ENCODE measurements around the gene TRIM5.

The TRIM5 gene

DNA sequence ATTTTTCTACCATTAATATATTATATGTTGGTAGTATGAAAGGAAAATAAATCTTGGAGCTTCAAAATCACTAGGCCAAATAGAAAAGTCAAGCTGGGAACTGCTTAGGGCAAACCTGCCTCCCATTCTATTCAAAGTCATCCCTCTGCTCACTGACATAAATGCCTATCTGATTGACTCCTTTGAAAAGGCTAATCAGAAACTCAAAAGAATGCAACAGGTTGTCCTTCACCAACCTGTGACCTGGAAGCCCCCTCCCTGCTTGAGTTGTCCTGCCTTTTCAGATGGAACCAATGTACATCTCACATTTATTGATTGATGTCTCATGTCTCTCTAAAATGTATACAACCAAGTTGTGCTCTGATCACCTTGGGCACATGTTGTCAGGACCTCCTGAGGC lies 63.3 kb downstream of the TRIM5 start:
- H3K27ac ChIP-seq, result no peak overlapping the region
- TF ChIP-seq CTCF (IDR thresholded peaks at IDR 0.05), result no peak
- TF ChIP-seq ZFX (IDR thresholded peaks at IDR 0.05; ENCODE audit: borderline replicate concordance), result no peak

DNA sequence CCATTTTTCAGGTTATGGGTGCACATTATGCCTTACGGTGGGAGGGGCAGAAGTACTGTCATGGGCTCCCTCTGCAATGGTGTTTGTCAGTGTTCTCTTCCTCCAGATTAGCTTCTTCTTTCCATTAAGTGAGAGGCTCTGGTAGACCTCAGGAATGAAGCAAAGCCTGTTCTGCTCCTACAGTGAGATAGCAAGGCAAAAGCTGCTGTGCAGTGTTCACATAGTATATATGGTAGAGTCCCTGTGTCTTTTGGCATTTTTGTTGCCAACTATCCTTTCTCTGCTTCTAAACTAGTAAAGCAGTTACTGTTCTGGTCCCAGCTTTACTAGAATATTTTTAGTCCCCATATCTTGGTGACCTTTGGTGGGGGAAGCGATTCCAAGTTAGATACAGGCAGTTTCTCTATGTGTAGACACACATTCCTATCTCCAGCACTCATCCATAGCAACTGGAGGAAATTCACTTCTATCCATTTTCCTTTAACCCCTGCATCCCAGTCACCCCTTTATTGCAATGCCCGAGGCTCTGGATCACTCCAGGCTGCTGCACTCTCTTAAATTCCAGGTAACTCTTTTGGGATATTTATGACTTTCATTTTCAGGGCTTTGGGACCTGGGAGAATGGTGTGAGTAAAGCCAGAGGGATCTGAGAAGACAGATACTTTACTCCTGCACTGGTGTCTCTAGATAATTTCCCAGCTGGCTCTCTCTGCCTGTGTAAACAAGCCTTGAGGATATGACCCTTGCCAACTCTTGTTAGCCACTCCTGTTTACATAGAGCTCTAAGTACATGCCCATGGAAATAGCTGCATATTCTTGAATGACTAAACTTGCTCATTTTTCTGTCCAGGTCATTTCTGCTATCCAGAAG lies 64.0 kb downstream of the TRIM5 start:
- TF ChIP-seq CTCF (IDR thresholded peaks at IDR 0.05) (no peak), ZFX (IDR thresholded peaks at IDR 0.05; ENCODE audit: borderline replicate concordance) (no peak)
- no peak overlapping the region for H3K27ac ChIP-seq

- no peak for TF ChIP-seq CTCF (IDR thresholded peaks at IDR 0.05)
- TF ChIP-seq ZFX (IDR thresholded peaks at IDR 0.05; ENCODE audit: borderline replicate concordance), result no peak
- H3K27ac ChIP-seq, result no peak overlapping the region
These were observed 66.1 kb downstream of the TRIM5 start for GRCh38 chr11:5618807-5619206.

Data from 22Rv1 (cell line).